Activated CD4-positive, alpha-beta T cell treated with anti-CD3 and anti-CD28 coated beads, Interleukin-2, amount 10 ng/mL, durations not matched to agents 7 days and 5 days (primary cell): Measurements from ENCODE around the gene TRPM8. TPM values are rescaled to one million over a fixed set of nuclear protein-coding genes. Genes with fewer than 3 reads are reported as not detected.

ENCODE experiments used
- CTCF ChIA-PET: fragments of 350-600 bp; sonication (Branson Sonifier 250); formaldehyde crosslinking; loops from one replicate; lab custom pipeline; 2021; ENCODE audit warnings: antibody characterized with exemption; lab: Charles Lee
- POLR2A ChIA-PET: fragments of 350-600 bp; sonication (Branson Sonifier 250); formaldehyde crosslinking; loops from one replicate; lab custom pipeline; 2021; ENCODE audit warnings: antibody characterized with exemption; lab: Charles Lee
- DNase-seq: peaks from one replicate; pipeline ENCODE4 v3.0.0-alpha.2; 2020
- H3K27ac Mint-ChIP-seq: one replicate; pipeline ENCODE4 v1.8.0; 2021; ENCODE audit warnings: mild to moderate bottlenecking, moderate library complexity, mixed read lengths
- H3K27me3 Mint-ChIP-seq: one replicate; pipeline ENCODE4 v1.8.0; 2021; ENCODE audit warnings: mixed read lengths
- H3K36me3 Mint-ChIP-seq: one replicate; pipeline ENCODE4 v1.8.0; 2021; ENCODE audit warnings: low read depth, mixed read lengths
- H3K4me1 Mint-ChIP-seq: one replicate; pipeline ENCODE4 v1.8.0; 2021; ENCODE audit warnings: mixed read lengths
- H3K4me3 Mint-ChIP-seq: one replicate; pipeline ENCODE4 v1.8.0; 2021; ENCODE audit warnings: mild to moderate bottlenecking, moderate library complexity, mixed read lengths
- H3K9me3 Mint-ChIP-seq: one replicate; pipeline ENCODE4 v1.8.0; 2021; ENCODE audit warnings: mixed read lengths
- total RNA-seq, 2 experiments: library from RNA; stranded (reverse); gene quantifications; one replicate each; pipeline ENCODE4 v1.2.3, GENCODE V29; 2021

Gene TRPM8
- total RNA-seq, 2 experiments from 2014 or later = not detected

DNA sequence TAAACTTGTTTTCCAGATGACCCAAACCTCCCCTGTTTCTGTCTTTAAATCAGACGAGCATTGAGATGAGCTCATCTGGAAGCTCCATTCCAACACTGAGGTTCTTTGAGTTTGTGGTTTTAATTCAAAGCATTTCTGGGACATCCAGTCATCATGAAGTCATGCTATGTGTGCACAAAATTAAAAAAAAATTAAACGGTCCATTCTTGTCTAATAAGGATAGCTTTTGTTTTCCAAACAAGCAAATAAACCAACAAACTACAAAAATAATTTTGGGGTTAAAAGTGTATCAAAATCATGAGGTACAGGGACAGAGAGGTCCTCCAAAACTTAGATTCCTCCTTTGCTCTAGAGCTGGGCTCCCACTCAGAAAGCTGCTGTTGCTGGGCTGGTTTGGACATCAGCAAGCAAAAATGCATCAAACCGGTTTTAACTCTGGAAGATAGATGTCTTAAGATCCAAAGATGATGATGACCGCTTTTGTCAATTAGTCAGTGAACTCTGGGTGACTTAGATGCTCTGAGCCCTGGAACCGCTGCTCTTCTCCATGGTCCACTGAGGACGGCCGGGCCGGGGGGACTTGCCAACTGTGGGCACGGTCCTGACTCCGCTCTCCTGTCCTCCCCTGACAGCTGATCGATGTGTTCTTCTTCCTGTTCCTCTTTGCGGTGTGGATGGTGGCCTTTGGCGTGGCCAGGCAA is 65.4 kb downstream of the TRPM8 start:
- Mint-ChIP-seq H3K27me3 (peaks cover 9% of the 10 kb centered on the region), H3K9me3 (peaks cover 1% of the 10 kb centered on the region), H3K4me3 (no peak overlapping the region), H3K27ac (no peak overlapping the region), H3K36me3 (peaks cover 3% of the 10 kb centered on the region), H3K4me1 (peaks cover 16% of the 10 kb centered on the region)
- no peak for DNase-seq
- CTCF ChIA-PET = interaction anchor here (0.6 to 0.7 kb wide), 2 partner anchors 32 to 267 kb away, joined by 3 to 4 read pairs; no protein-coding TSS in a partner anchor
- POLR2A ChIA-PET = no interaction called here

DNA sequence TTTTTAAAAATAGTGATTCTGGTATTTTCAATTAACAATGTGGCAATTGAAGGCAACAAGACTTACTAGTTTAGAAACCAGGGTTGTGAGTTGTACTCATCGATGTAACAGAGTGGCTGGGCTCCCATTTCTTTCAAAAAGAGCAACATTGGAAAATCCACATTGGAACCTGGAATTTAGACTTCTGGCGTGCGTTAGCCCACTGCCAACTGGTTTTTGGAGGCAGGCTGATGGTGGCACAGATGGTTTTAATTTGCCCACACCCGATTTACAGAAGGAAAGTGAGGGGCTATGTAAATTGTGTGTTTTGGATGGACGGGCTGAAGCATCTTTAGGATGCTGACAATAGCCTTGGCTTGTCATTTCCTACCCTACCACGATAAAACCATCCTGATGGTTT is 66.3 kb downstream of the TRPM8 start:
- H3K36me3 Mint-ChIP-seq = peaks cover 10% of the 10 kb centered on the region
- CTCF ChIA-PET = no interaction called here
- peaks cover 9% of the 10 kb centered on the region for H3K27me3 Mint-ChIP-seq
- peaks cover 7% of the 10 kb centered on the region for H3K9me3 Mint-ChIP-seq
- no peak for DNase-seq
- no peak overlapping the region for H3K27ac Mint-ChIP-seq
- POLR2A ChIA-PET = no interaction called here
- H3K4me1 Mint-ChIP-seq = peaks cover 16% of the 10 kb centered on the region
- no peak overlapping the region for H3K4me3 Mint-ChIP-seq

DNA sequence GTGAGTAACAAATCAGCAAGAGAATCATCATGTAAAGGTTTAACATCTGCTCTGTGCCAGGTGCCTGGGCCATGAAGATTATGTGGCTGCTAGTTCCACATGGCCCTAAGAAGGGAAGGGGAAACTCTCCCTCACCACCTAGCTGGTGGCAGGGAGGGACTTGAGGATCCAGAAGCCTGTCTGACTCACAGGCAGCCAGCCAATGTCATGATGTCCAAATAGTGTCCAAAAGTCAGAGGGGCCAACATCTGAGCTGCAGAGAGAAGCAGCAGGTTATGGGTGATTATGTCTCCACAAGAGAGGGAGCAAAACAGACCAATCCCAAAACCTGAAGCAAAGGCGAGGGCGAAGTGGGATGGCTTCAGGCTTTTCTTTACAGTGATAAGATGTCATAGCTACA is 71.4 kb downstream of the TRPM8 start:
- Mint-ChIP-seq H3K27ac (no peak overlapping the region), H3K9me3 (peaks cover 7% of the 10 kb centered on the region), H3K27me3 (peaks cover 9% of the 10 kb centered on the region), H3K4me3 (no peak overlapping the region), H3K4me1 (peaks cover 49% of the 10 kb centered on the region), H3K36me3 (peaks cover 27% of the 10 kb centered on the region)
- POLR2A ChIA-PET = no interaction called here
- CTCF ChIA-PET = interaction anchor here (1.0 to 1.9 kb wide), 3 partner anchors 9 to 14 kb away, joined by 3 to 7 read pairs (median 4); no protein-coding TSS in a partner anchor
- DNase-seq = no peak

DNA sequence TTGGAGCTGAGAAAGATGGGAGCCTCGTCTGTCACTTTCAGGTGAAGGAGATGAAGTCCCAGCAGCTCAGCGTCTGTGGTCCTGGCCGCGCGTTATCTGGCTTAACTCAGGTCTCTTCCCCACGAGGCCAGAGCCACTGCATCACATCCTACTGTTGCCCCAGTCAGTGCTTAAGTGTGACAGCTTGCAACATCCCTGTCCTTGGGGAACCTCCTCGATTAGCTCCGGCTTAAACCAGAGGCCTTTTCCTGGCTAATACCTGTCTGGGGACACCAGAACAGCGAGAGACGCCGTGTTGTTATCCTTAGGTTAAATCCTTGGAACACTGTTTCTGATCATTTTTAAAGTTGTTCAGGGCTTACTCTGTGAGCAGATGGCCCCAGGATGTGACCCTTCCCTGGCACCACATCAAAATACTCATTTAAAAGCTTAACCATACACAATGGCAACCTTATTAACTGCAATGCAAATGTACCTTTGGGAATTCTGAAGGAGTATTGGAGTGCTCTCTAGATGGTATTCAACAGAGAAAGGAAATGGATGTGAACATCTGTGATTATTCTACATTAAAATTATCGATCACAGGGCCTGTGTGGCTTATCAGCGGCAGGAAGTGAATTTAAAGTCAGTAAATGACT is 72.2 kb downstream of the TRPM8 start:
- peaks cover 7% of the 10 kb centered on the region for H3K9me3 Mint-ChIP-seq
- H3K27ac Mint-ChIP-seq = no peak overlapping the region
- ChIA-PET CTCF (interaction anchor here (0.7 to 1.9 kb wide), 4 partner anchors 8 to 1104 kb away, joined by 3 to 7 read pairs (median 3); no protein-coding TSS in a partner anchor), POLR2A (no interaction called here)
- no peak for DNase-seq
- peaks cover 8% of the 10 kb centered on the region for H3K27me3 Mint-ChIP-seq
- H3K36me3 Mint-ChIP-seq = peaks cover 26% of the 10 kb centered on the region
- peaks cover 51% of the 10 kb centered on the region for H3K4me1 Mint-ChIP-seq
- H3K4me3 Mint-ChIP-seq = no peak overlapping the region

DNA sequence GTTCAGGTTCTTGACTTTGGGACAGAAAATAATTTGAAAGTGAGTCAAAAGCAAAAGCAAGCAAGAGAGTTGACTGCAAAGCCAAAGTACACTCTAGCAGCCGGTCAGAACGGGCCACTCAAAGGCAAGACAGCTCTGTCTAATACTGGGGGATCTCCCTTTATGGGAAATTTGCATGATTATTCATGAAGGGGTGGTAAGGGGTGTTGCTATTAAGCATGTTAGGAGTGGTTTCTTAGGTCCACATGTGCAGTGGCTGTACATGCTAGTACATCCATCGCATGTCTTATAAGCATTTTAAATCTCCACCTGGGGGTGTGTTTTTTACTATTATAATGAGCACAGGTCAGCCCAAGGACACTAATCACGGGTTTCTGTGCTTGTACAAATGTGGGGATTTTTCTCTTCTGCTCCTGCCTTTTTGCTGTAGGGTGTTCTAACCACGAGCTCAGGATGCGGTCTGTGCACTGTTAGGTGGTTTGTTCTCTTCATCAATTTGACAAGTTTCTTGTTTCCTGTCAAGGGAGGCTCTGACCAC is 73.2 kb downstream of the TRPM8 start:
- Mint-ChIP-seq H3K4me3 (peak overlapping the region; percentile 49), H3K36me3 (peaks cover 24% of the 10 kb centered on the region), H3K9me3 (peaks cover 7% of the 10 kb centered on the region), H3K27ac (peak overlapping the region; percentile 75), H3K4me1 (peaks cover 51% of the 10 kb centered on the region), H3K27me3 (peaks cover 6% of the 10 kb centered on the region)
- CTCF ChIA-PET = interaction anchor here (0.9 to 1.9 kb wide), 3 partner anchors 13 to 17 kb away, joined by 3 to 7 read pairs (median 4); no protein-coding TSS in a partner anchor
- DNase-seq = peak; percentile 87
- POLR2A ChIA-PET = no interaction called here

DNA sequence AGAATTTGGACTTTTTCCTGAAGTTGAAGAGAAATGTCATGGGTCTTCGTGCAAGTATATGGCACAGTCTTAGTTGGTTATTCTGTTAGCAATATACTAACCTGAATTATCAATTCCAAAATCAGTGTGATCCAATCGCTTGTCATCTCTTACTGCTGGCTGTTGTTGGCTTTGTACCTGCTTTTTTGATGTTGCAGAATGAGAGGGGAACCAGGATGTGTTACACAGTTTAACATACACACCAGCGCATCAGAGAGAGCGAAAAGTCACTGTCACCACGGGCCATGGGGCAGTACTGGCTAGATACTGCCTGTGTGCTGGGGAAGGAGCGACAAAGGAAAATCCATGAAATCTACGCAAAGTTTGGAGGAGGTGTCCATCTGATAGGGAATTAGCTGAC is 74.0 kb downstream of the TRPM8 start:
- Mint-ChIP-seq H3K27ac (peak overlapping the region; percentile 76), H3K4me1 (peaks cover 54% of the 10 kb centered on the region), H3K36me3 (peaks cover 24% of the 10 kb centered on the region), H3K4me3 (peak overlapping the region; percentile 17), H3K27me3 (peaks cover 6% of the 10 kb centered on the region), H3K9me3 (peaks cover 6% of the 10 kb centered on the region)
- ChIA-PET POLR2A (no interaction called here), CTCF (interaction anchor here (1.3 kb wide), 1 partner anchor 14 kb away, joined by 4 read pairs; no protein-coding TSS in a partner anchor)
- DNase-seq = no peak

DNA sequence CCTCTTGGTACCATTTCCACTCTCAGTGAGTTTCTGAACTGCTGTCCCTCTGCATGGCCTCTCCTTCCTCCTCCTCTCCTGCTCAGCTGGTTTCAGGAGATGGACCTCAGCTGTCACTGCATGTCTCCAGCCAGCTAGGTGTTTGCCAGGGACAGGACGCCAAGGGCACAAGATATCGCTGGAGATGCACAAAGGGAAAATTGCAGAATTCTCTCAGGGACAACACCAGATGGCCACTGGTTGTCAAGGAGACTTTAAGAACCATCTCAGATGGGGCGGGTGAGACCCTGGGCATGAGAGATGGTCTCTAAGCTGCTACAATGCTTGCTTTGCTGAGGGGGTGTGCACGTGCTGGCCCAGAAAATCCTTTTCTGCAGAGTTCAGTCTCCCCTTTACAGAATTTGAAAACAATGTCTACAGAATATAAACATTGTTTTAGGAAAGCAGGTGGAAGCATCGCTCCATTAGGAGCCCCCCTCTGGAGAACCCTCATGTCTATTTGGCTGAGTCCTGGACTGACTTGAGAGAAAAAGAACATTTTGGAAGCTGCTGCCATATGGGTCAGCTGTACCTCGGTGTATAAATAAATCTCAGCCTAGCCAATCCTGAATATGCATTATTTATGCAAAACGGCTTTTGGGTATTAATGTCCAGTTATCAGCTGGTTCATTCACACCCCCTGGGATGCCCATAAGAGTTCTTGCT is 75.5 kb downstream of the TRPM8 start:
- ChIA-PET CTCF (interaction anchor here (1.1 to 1.2 kb wide), 2 partner anchors 15 to 296 kb away, joined by 3 read pairs; no protein-coding TSS in a partner anchor), POLR2A (no interaction called here)
- H3K4me1 Mint-ChIP-seq = peaks cover 63% of the 10 kb centered on the region
- H3K9me3 Mint-ChIP-seq = peaks cover 5% of the 10 kb centered on the region
- no peak for DNase-seq
- H3K36me3 Mint-ChIP-seq = peaks cover 24% of the 10 kb centered on the region
- peaks cover 6% of the 10 kb centered on the region for H3K27me3 Mint-ChIP-seq
- no peak overlapping the region for H3K4me3 Mint-ChIP-seq
- no peak overlapping the region for H3K27ac Mint-ChIP-seq

DNA sequence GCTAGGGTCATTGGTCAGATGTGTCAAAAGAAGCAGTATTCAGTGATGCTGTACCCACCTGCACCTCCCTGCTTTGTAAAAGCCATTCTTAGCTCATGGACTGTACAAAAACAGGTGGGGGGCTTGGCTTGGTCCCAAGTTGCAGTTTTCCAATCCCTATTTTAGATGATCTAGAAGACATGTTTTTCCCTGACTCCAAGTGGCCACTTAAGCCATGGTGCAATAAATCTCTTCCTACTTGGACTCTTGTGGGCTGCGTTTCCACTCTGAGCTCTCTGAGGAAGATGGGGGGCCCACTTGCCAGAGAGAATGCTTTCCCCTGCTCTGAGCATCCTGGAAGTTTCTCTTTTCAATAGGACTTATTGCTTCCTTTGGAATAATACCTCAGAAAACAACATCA is 76.3 kb downstream of the TRPM8 start:
- Mint-ChIP-seq H3K36me3 (peaks cover 17% of the 10 kb centered on the region), H3K4me3 (no peak overlapping the region), H3K27ac (no peak overlapping the region), H3K27me3 (peaks cover 6% of the 10 kb centered on the region), H3K9me3 (no peaks in the 10 kb centered on the region), H3K4me1 (peaks cover 60% of the 10 kb centered on the region)
- CTCF ChIA-PET = interaction anchor here (1.2 kb wide), 1 partner anchor 296 kb away, joined by 3 read pairs; no protein-coding TSS in a partner anchor
- POLR2A ChIA-PET = no interaction called here
- no peak for DNase-seq

DNA sequence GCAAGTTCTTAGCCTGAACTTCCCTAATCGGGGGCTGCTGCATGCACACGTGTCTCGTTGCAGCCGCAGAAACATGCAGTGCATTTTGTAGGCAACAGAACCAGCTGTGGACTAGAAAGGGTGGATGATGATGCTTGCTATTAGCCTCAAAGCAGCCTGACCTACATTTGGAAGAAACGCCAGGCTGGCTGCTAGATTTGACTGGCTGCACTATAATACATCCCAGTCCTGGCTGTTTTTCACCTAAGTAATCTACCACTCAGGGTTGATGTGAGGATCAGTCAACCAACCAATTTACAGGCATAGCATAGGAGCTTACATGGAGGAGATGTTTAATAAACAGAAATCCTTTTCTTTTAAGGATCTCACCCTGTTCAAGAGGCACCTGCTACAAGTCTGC is 77.0 kb downstream of the TRPM8 start:
- H3K9me3 Mint-ChIP-seq = no peaks in the 10 kb centered on the region
- POLR2A ChIA-PET = no interaction called here
- peaks cover 53% of the 10 kb centered on the region for H3K4me1 Mint-ChIP-seq
- DNase-seq = no peak
- peaks cover 13% of the 10 kb centered on the region for H3K36me3 Mint-ChIP-seq
- CTCF ChIA-PET = interaction anchor here (1.2 kb wide), 1 partner anchor 295 kb away, joined by 3 read pairs; no protein-coding TSS in a partner anchor
- no peak overlapping the region for H3K27ac Mint-ChIP-seq
- no peak overlapping the region for H3K4me3 Mint-ChIP-seq
- H3K27me3 Mint-ChIP-seq = peaks cover 6% of the 10 kb centered on the region

DNA sequence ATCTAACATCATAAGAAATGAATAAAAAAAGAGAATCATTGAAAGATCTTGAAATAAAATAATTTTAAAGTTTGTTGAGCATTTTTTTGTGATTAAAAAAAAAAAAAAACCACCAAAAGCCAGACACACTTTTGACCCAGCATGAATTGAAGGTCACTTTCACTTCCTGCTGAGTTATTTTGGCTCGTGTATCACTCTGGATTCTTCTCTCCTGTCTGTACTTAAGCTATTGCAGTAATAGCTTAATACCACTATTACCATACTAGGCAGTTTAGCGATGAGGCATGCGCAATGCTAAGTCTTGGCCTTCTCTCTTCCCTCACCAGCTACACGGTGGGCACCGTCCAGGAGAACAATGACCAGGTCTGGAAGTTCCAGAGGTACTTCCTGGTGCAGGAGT is 78.8 kb downstream of the TRPM8 start:
- peaks cover 41% of the 10 kb centered on the region for H3K4me1 Mint-ChIP-seq
- no peak for DNase-seq
- ChIA-PET POLR2A (no interaction called here), CTCF (interaction anchor here (0.6 kb wide), 1 partner anchor 23 kb away, joined by 4 read pairs; no protein-coding TSS in a partner anchor)
- H3K36me3 Mint-ChIP-seq = peaks cover 1% of the 10 kb centered on the region
- no peaks in the 10 kb centered on the region for H3K9me3 Mint-ChIP-seq
- H3K27ac Mint-ChIP-seq = no peak overlapping the region
- no peak overlapping the region for H3K4me3 Mint-ChIP-seq
- H3K27me3 Mint-ChIP-seq = peaks cover 6% of the 10 kb centered on the region

DNA sequence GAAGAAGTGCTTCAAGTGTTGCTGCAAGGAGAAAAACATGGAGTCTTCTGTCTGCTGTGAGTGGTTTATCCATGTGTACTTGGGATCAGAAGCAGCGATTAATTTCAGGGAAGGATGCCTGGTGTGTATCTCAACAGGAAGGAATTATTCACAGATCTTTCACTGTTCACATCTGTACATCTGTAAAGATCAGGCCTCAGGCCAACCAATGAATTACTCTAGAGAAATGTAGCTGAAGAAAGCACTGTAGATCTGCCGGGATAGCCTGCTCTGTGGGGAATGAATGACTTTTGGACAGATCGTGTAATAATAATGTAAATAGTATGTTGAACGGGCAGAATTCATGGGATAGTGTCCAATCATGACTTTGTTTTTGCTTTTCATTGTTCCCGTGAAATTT is 79.3 kb downstream of the TRPM8 start:
- Mint-ChIP-seq H3K9me3 (no peaks in the 10 kb centered on the region), H3K27me3 (peaks cover 6% of the 10 kb centered on the region), H3K4me1 (peaks cover 41% of the 10 kb centered on the region), H3K36me3 (peaks cover 1% of the 10 kb centered on the region), H3K27ac (no peak overlapping the region), H3K4me3 (no peak overlapping the region)
- ChIA-PET CTCF (interaction anchor here (0.6 kb wide), 1 partner anchor 23 kb away, joined by 4 read pairs; no protein-coding TSS in a partner anchor), POLR2A (no interaction called here)
- no peak for DNase-seq

DNA sequence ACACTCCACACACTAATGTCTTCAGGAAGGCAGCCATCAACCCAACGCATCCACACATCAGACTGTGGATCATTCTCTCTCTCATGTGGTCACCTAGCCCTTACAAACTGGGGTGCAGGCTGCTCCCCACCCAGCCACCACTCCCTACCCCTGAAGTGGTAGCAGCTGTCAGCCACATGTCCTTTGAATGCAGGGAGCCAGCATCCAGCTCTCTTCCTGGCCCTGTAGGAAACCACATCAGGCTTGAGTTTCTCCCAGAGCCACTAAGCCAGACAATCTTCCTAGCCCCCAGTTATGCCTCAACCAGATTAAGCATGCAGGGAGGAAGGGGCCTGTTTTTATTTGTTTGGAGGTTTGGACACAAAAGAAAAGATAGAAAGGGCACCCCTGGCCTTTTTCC is 80.5 kb downstream of the TRPM8 start:
- DNase-seq = no peak
- Mint-ChIP-seq H3K36me3 (no peaks in the 10 kb centered on the region), H3K4me1 (peaks cover 38% of the 10 kb centered on the region), H3K27me3 (peaks cover 5% of the 10 kb centered on the region), H3K27ac (peak overlapping the region; percentile 36), H3K9me3 (no peaks in the 10 kb centered on the region), H3K4me3 (no peak overlapping the region)
- CTCF ChIA-PET = interaction anchor here (0.6 to 1.3 kb wide), 3 partner anchors 9 to 73 kb away, joined by 3 to 4 read pairs (median 3); no protein-coding TSS in a partner anchor
- POLR2A ChIA-PET = no interaction called here
